ENCODE results near the gene TSPAN6.

- TF ChIP-seq CREB1 (IDR thresholded peaks at IDR 0.05), result no peak
- no peak for TF ChIP-seq CREB1 (CRISPR knock-in tag; IDR thresholded peaks at IDR 0.05)
- no peak for TF ChIP-seq ARNT (IDR thresholded peaks at IDR 0.05)
- no peak for TF ChIP-seq SMAD1 (IDR thresholded peaks at IDR 0.05; ENCODE audit: low read depth, low read length, partially characterized antibody)
- TF ChIP-seq, protein P1, sequence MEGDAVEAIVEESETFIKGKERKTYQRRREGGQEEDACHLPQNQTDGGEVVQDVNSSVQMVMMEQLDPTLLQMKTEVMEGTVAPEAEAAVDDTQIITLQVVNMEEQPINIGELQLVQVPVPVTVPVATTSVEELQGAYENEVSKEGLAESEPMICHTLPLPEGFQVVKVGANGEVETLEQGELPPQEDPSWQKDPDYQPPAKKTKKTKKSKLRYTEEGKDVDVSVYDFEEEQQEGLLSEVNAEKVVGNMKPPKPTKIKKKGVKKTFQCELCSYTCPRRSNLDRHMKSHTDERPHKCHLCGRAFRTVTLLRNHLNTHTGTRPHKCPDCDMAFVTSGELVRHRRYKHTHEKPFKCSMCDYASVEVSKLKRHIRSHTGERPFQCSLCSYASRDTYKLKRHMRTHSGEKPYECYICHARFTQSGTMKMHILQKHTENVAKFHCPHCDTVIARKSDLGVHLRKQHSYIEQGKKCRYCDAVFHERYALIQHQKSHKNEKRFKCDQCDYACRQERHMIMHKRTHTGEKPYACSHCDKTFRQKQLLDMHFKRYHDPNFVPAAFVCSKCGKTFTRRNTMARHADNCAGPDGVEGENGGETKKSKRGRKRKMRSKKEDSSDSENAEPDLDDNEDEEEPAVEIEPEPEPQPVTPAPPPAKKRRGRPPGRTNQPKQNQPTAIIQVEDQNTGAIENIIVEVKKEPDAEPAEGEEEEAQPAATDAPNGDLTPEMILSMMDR (IDR thresholded peaks at IDR 0.05 in 2 of 3, conservative IDR thresholded peaks at IDR 0.05 in 1 of 3; ENCODE audit: insufficient read depth in 2 of 3, low read depth in 1 of 3, low read length in 3 of 3), result no peak
- TF ChIP-seq CUX1 (CRISPR knock-in tag; IDR thresholded peaks at IDR 0.05), result no peak
- no peak for TF ChIP-seq E2F1 (CRISPR knock-in tag; IDR thresholded peaks at IDR 0.05)
- TF ChIP-seq MAZ (CRISPR knock-in tag; conservative IDR thresholded peaks at IDR 0.05 in 1 of 2, IDR thresholded peaks at IDR 0.05 in 1 of 2), result no peak
Observed at GRCh38 chrX:100658941-100659381, 22.4 kb upstream of the TSPAN6 start.
